Measurements from ENCODE around the gene TMEM88. TPM values are rescaled to one million over a fixed set of nuclear protein-coding genes. Genes with fewer than 3 reads are reported as not detected.
A peak's percentile ranks its signal among the peaks of the same experiment; 100 is the strongest.

TMEM88 gene
- total and polyA plus RNA-seq, 2 of the 13 experiments (the other 11 are each of a cell fraction or from before 2014, with no cell fraction given) = 0.31 to 0.66 TPM

DNA sequence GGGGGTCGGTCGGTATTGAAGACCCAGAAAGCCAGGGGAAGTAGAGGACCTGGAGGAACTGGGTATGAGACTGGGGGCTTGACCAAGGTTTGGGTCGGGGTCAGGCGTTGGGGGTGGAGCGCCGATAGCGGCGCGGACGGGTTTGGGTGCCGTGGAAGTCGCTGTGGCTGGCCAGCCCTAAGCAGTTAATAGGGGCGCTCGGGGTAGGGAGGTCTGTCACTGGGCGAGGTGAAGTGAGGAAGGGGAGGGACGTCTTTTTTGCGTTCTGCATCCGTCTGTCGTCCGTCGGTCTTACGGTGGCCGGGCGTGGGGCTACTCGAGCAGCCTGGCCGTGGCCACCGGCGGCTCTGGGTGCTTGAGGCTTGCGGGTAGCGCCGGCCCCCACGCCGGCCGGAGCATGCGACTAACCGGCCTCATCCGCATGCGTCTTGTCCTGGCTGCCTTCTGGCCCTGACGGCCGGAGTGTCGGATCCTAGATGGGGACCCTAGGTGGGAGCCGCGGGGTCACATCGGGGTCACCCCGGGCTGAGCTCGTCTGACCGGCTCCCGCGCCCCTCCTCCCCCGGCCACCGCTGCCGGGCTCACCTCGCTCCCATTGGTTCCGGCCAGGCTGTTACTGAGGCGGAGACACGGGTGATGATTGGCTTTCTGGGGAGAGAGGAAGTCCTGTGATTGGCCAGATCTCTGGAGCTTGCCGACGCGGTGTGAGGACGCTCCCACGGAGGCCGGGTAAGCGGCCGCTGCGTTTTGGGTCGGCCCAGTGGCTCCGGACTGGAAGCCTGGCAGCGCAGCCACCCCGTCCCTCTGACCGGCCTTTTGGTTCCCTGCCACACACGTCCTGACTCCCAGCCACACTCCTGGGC is 10.3 kb upstream of the TMEM88 start:
- Histone ChIP-seq H3K79me2 (ENCODE audit: insufficient read depth, low read length) (peaks cover 45% of the 10 kb centered on the region), H4K20me1 (ENCODE audit: insufficient read depth, low read length) (peaks cover 26% of the 10 kb centered on the region), H3K9ac (ENCODE audit: insufficient read depth, low read depth, low read length) (peak overlapping the region; percentile 96), H3K27ac (ENCODE audit: extremely low read length, insufficient read depth, low read length) (peak overlapping the region; percentile 97), H3K4me2 (ENCODE audit: low read depth, low read length) (peak overlapping the region; percentile 99), H2AFZ (ENCODE audit: low read length) (no peak overlapping the region), H3K9me3 (ENCODE audit: low read length) (no peaks in the 10 kb centered on the region), H3K27me3 (ENCODE audit: control insufficient read depth in 1 of 2, insufficient read depth in 2 of 2, low read length in 2 of 2) (peaks cover 0 to 3% of the 10 kb centered on the region in 2 experiments; a peak in 1 of 5 replicates), H3K4me3 (replicated peaks in 1 of 3; ENCODE audit: insufficient read depth in 1 of 3, low read depth in 2 of 3, low read length in 3 of 3) (peak overlapping the region; percentile 83 to 95 (median 86)), H3K4me1 (ENCODE audit: insufficient read depth, low read length) (peaks cover 28% of the 10 kb centered on the region), H3K36me3 (replicated peaks in 1 of 2; ENCODE audit: control insufficient read depth in 1 of 2, insufficient read depth in 2 of 2, low read length in 2 of 2) (peaks cover 25 to 26% of the 10 kb centered on the region in 2 experiments)
- FAIRE-seq (peak; percentile 85), ATAC-seq (peak; percentile 80), DNase-seq (ENCODE audit: low spot score) (peak; percentile 92)
- BruUV-seq (replicated peaks) = TSS peak; percentile 30
- ChIA-PET POLR2A (interaction anchor here (0.8 to 6.4 kb wide), 8 partner anchors 11 to 348 kb away, joined by 3 to 159 read pairs (median 4); partner anchors contain the start of genes CNTROB, CYB5D1, KDM6B and NAA38), CTCF (ENCODE audit: low intra/inter-chr PET ratio, low total read pairs) (no interaction called here)
- in situ Hi-C loops (cut with HindIII; ENCODE audit: extremely low pct_ligation_motif_present, low pct_unique_long_range_greater_than_20kb) (loop anchor here (10.0 kb wide), 1 partner anchor 270 kb away; the partner anchor contains the start of gene CD68), intact Hi-C loops (cut with micrococcal nuclease; ENCODE audit: unreplicated experiment) (loop anchor here (5.0 kb wide), 1 partner anchor 198 kb away; no protein-coding TSS in a partner anchor)
- WGBS (ENCODE audit: low lambda C conversion rate) = 2% methylated on average over 19 of the region's 71 CpGs
- TF ChIP-seq, protein P1, sequence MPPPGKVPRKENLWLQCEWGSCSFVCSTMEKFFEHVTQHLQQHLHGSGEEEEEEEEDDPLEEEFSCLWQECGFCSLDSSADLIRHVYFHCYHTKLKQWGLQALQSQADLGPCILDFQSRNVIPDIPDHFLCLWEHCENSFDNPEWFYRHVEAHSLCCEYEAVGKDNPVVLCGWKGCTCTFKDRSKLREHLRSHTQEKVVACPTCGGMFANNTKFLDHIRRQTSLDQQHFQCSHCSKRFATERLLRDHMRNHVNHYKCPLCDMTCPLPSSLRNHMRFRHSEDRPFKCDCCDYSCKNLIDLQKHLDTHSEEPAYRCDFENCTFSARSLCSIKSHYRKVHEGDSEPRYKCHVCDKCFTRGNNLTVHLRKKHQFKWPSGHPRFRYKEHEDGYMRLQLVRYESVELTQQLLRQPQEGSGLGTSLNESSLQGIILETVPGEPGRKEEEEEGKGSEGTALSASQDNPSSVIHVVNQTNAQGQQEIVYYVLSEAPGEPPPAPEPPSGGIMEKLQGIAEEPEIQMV (CRISPR knock-in tag; IDR thresholded peaks at IDR 0.05; ENCODE audit: low read depth) = no peak
- TF ChIP-seq, protein P2, sequence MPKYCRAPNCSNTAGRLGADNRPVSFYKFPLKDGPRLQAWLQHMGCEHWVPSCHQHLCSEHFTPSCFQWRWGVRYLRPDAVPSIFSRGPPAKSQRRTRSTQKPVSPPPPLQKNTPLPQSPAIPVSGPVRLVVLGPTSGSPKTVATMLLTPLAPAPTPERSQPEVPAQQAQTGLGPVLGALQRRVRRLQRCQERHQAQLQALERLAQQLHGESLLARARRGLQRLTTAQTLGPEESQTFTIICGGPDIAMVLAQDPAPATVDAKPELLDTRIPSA (CRISPR knock-in tag; IDR thresholded peaks at IDR 0.05; ENCODE audit: borderline replicate concordance) = 0 out of 2 replicates have a peak, but pooled peaks have one; percentile 54
- TF ChIP-seq, protein P3, sequence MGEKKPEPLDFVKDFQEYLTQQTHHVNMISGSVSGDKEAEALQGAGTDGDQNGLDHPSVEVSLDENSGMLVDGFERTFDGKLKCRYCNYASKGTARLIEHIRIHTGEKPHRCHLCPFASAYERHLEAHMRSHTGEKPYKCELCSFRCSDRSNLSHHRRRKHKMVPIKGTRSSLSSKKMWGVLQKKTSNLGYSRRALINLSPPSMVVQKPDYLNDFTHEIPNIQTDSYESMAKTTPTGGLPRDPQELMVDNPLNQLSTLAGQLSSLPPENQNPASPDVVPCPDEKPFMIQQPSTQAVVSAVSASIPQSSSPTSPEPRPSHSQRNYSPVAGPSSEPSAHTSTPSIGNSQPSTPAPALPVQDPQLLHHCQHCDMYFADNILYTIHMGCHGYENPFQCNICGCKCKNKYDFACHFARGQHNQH (CRISPR knock-in tag; IDR thresholded peaks at IDR 0.05) = 0 out of 2 replicates have a peak, but pooled peaks have one; percentile 49
- TF ChIP-seq ZNF891 (CRISPR knock-in tag; IDR thresholded peaks at IDR 0.05) = peak; percentile 19; the same call in 1 of the 2 replicates
- peak; percentile 44 for TF ChIP-seq ZFY (CRISPR knock-in tag; IDR thresholded peaks at IDR 0.05)
- TF ChIP-seq, protein P4, sequence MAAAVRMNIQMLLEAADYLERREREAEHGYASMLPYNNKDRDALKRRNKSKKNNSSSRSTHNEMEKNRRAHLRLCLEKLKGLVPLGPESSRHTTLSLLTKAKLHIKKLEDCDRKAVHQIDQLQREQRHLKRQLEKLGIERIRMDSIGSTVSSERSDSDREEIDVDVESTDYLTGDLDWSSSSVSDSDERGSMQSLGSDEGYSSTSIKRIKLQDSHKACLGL (CRISPR knock-in tag; IDR thresholded peaks at IDR 0.05) = no peak; the same call in 1 of the 2 replicates
- no peak for TF ChIP-seq ZNF570 (CRISPR knock-in tag; IDR thresholded peaks at IDR 0.05; ENCODE audit: borderline replicate concordance)
- TF ChIP-seq AGO2 (optimal IDR thresholded peaks at IDR 0.05; ENCODE audit: low read depth, low read length) = peak; percentile 87
- peak; percentile 68; the same call in 1 of the 2 replicates for TF ChIP-seq KDM2A (CRISPR knock-in tag; IDR thresholded peaks at IDR 0.05; ENCODE audit: borderline replicate concordance, low read depth)
- peak; percentile 68 for TF ChIP-seq AGO1 (IDR thresholded peaks at IDR 0.05; ENCODE audit: low read depth, low read length, poor library complexity, severe bottlenecking)
- peak; percentile 22 for TF ChIP-seq HDAC2 (CRISPR knock-in tag; IDR thresholded peaks at IDR 0.05)
- TF ChIP-seq RNF2 (conservative IDR thresholded peaks at IDR 0.05; ENCODE audit: low read depth) = 0 out of 2 replicates have a peak, but pooled peaks have one; percentile 30
- TF ChIP-seq GATAD2A (CRISPR knock-in tag; IDR thresholded peaks at IDR 0.05) = peak; percentile 18; the same call in 1 of the 2 replicates
- TF ChIP-seq, protein P5, sequence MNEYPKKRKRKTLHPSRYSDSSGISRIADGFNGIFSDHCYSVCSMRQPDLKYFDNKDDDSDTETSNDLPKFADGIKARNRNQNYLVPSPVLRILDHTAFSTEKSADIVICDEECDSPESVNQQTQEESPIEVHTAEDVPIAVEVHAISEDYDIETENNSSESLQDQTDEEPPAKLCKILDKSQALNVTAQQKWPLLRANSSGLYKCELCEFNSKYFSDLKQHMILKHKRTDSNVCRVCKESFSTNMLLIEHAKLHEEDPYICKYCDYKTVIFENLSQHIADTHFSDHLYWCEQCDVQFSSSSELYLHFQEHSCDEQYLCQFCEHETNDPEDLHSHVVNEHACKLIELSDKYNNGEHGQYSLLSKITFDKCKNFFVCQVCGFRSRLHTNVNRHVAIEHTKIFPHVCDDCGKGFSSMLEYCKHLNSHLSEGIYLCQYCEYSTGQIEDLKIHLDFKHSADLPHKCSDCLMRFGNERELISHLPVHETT (CRISPR knock-in tag; conservative IDR thresholded peaks at IDR 0.05) = 0 out of 2 replicates have a peak, but pooled peaks have one; percentile 61
- TF ChIP-seq KLF16 (CRISPR knock-in tag; IDR thresholded peaks at IDR 0.05) = peak in 1 of 2 experiments; percentile 11; a peak in 1 of 4 replicates
- TF ChIP-seq POLR2A (IDR thresholded peaks at IDR 0.05; ENCODE audit: insufficient read depth in 1 of 2, low read depth in 2 of 2, low read length in 2 of 2) = peak; percentile 37 to 63; a peak in 3 of 4 replicates
- TF ChIP-seq RAD21 (CRISPR knock-in tag; IDR thresholded peaks at IDR 0.05) = peak; percentile 60
- TF ChIP-seq KMT2B (CRISPR knock-in tag; IDR thresholded peaks at IDR 0.05) = 0 out of 2 replicates have a peak, but pooled peaks have one; percentile 23

All from HepG2 (cell line).